H1 (cell line): ENCODE data around the gene FRMD4B. TPM values are rescaled to one million over a fixed set of nuclear protein-coding genes. Genes with fewer than 3 reads are reported as not detected.

Source experiments
- CTCF ChIA-PET: fragments of 300-600 bp; sonication (Branson Sonifier 250); formaldehyde crosslinking; loops from one replicate; lab custom pipeline; 2021; ENCODE audit not compliant: partially characterized antibody; lab: Charles Lee
- POLR2A ChIA-PET: fragments of 300-600 bp; sonication (Branson Sonifier 250); formaldehyde crosslinking; loops from one replicate; lab custom pipeline; 2021; ENCODE audit warnings: inconsistent platforms; ENCODE audit not compliant: partially characterized antibody; lab: Charles Lee
- DNase-seq, 2 experiments: peaks; one replicate each; pipeline versions ENCODE4 v3.0.0 to v3.0.0-alpha.2; 2010 to 2022; ENCODE audit warnings: low spot score in 2 of 2, low read depth in 1 of 2, mixed read lengths in 1 of 2
- FAIRE-seq: peaks from 2 replicates; lab custom pipeline; 2011; peaks lifted over from hg19 to GRCh38; lab: Jason Lieb, UNC
- H2AFZ ChIP-seq: 2 replicates; pipeline ENCODE4 v1.8.1; 2012; ENCODE audit warnings: low read length, inconsistent platforms
- H2AK5ac ChIP-seq: 2 replicates; pipeline ENCODE4 v1.6.1; 2013; ENCODE audit warnings: low read depth, low read length
- H2BK120ac ChIP-seq: replicated peaks from 2 replicates; pipeline ENCODE3; 2013; ENCODE audit warnings: low read depth, low read length, inconsistent platforms
- H2BK12ac ChIP-seq: 2 replicates; pipeline ENCODE4 v1.6.1; 2013; ENCODE audit warnings: low read depth, low read length
- H2BK15ac ChIP-seq: 2 replicates; pipeline ENCODE4 v1.6.1; 2013; ENCODE audit warnings: low read length
- H2BK20ac ChIP-seq: 2 replicates; pipeline ENCODE4 v1.6.1; 2013; ENCODE audit warnings: low read length
- H2BK5ac ChIP-seq: 2 replicates; pipeline ENCODE4 v1.6.1; 2013; ENCODE audit warnings: low read depth, low read length
- H3K14ac ChIP-seq: 2 replicates; pipeline ENCODE4 v1.6.1; 2013; ENCODE audit warnings: inconsistent platforms; ENCODE audit not compliant: insufficient read length
- H3K18ac ChIP-seq: 2 replicates; pipeline ENCODE4 v1.6.1; 2013; ENCODE audit warnings: low read length; ENCODE audit errors: extremely low read depth
- H3K23ac ChIP-seq: 2 replicates; pipeline ENCODE4 v1.6.1; 2013; ENCODE audit warnings: inconsistent platforms; ENCODE audit not compliant: insufficient read length
- H3K23me2 ChIP-seq: 2 replicates; pipeline ENCODE4 v1.6.1; 2013; ENCODE audit warnings: low read depth, low read length
- H3K27ac ChIP-seq: 2 replicates; pipeline ENCODE4 v1.6.1; 2011; ENCODE audit warnings: low read depth, low read length, inconsistent platforms
- H3K27me3 ChIP-seq, 4 experiments: replicated peaks in 1 of 4; 1 replicate in 1 of 4; 2 replicates in 3 of 4; pipeline versions ENCODE4 v1.6.1 to v1.8.1; 2011 to 2013; ENCODE audit warnings: low read length in 3 of 4, mild to moderate bottlenecking in 3 of 4, inconsistent platforms in 2 of 4, mixed read lengths in 2 of 4, moderate library complexity in 1 of 4; ENCODE audit not compliant: control insufficient read depth in 3 of 4, insufficient read depth in 3 of 4; ENCODE audit errors: extremely low read depth in 1 of 4
- H3K36me3 ChIP-seq, 4 experiments: 2 replicates each; pipeline versions ENCODE4 v1.6.1 to v1.8.1; 2011 to 2013; ENCODE audit warnings: mild to moderate bottlenecking in 4 of 4, low read length in 3 of 4, moderate library complexity in 2 of 4, control low read depth in 1 of 4, inconsistent platforms in 1 of 4; ENCODE audit not compliant: insufficient read depth in 4 of 4, control insufficient read depth in 2 of 4
- H3K4ac ChIP-seq: replicated peaks from 2 replicates; pipeline ENCODE3; 2013; ENCODE audit warnings: low read length, low read depth, mixed read lengths, inconsistent platforms; ENCODE audit not compliant: insufficient read length
- H3K4me1 ChIP-seq, 4 experiments: replicated peaks in 1 of 4; 1 replicate in 1 of 4; 2 replicates in 3 of 4; pipeline versions ENCODE4 v1.6.1 to v1.8.1; 2011 to 2013; ENCODE audit warnings: low read length in 3 of 4, inconsistent platforms in 2 of 4, mixed read lengths in 1 of 4; ENCODE audit not compliant: insufficient read depth in 4 of 4, control insufficient read depth in 3 of 4
- H3K4me2 ChIP-seq, 2 experiments: 2 replicates each; pipeline versions ENCODE4 v1.6.1 to v1.8.1; 2011 to 2013; ENCODE audit warnings: low read depth in 2 of 2, low read length in 2 of 2, control low read depth in 1 of 2, inconsistent platforms in 1 of 2, mild to moderate bottlenecking in 1 of 2; ENCODE audit not compliant: insufficient read depth in 1 of 2
- H3K4me3 ChIP-seq, 4 experiments: fragments of 200-600, 300-600 bp in 1 of 4; sonication (generic), shearing (Covaris generic), sonication (Bioruptor Twin) in 1 of 4; 2 replicates each; pipeline versions ENCODE4 v1.5.1 to v1.8.1; 2011 to 2016; ENCODE audit warnings: low read length in 4 of 4, low read depth in 3 of 4, control low read depth in 2 of 4, inconsistent platforms in 2 of 4, mild to moderate bottlenecking in 2 of 4, mixed read lengths in 1 of 4, moderate library complexity in 1 of 4; ENCODE audit not compliant: insufficient read depth in 2 of 4; ENCODE audit errors: extremely low read depth in 1 of 4
- H3K56ac ChIP-seq: replicated peaks from 2 replicates; pipeline ENCODE3; 2013; ENCODE audit warnings: low read depth, mild to moderate bottlenecking, mixed read lengths, low read length, inconsistent platforms; ENCODE audit not compliant: insufficient read length
- H3K79me1 ChIP-seq: 2 replicates; pipeline ENCODE4 v1.6.1; 2013; ENCODE audit warnings: low read depth, low read length, control low read depth
- H3K79me2 ChIP-seq, 2 experiments: 2 replicates each; pipeline versions ENCODE4 v1.6.1 to v1.8.1; 2012 to 2013; ENCODE audit warnings: low read length in 2 of 2, mild to moderate bottlenecking in 2 of 2, inconsistent platforms in 1 of 2; ENCODE audit not compliant: insufficient read depth in 2 of 2, control insufficient read depth in 1 of 2
- H3K9ac ChIP-seq, 4 experiments: replicated peaks in 1 of 4; 1 replicate in 1 of 4; 2 replicates in 3 of 4; pipeline versions ENCODE4 v1.6.1 to v1.8.1; 2011 to 2013; ENCODE audit warnings: low read depth in 3 of 4, low read length in 3 of 4, control low read depth in 2 of 4, mild to moderate bottlenecking in 2 of 4, moderate library complexity in 2 of 4, inconsistent platforms in 1 of 4; ENCODE audit errors: extremely low read depth in 1 of 4
- H3K9me3 ChIP-seq, 2 experiments: 2 replicates each; pipeline versions ENCODE4 v1.6.1 to v1.8.1; 2012 to 2013; ENCODE audit warnings: mild to moderate bottlenecking in 2 of 2, moderate library complexity in 2 of 2, control low read depth in 1 of 2, inconsistent platforms in 1 of 2, low read depth in 1 of 2, low read length in 1 of 2, mixed read lengths in 1 of 2; ENCODE audit not compliant: insufficient read depth in 2 of 2
- H4K20me1 ChIP-seq, 2 experiments: replicated peaks in 1 of 2; 2 replicates each; pipeline versions ENCODE3 to v1.8.1; 2011 to 2013; ENCODE audit warnings: inconsistent platforms in 2 of 2, low read length in 2 of 2, mild to moderate bottlenecking in 1 of 2; ENCODE audit not compliant: insufficient read depth in 2 of 2, control insufficient read depth in 1 of 2
- H4K5ac ChIP-seq: 2 replicates; pipeline ENCODE4 v1.6.1; 2013; ENCODE audit warnings: low read length, low read depth, mixed read lengths, inconsistent platforms; ENCODE audit not compliant: insufficient read length
- H4K8ac ChIP-seq: 2 replicates; pipeline ENCODE4 v1.8.0; 2013; ENCODE audit warnings: mild to moderate bottlenecking, moderate library complexity, low read length, inconsistent platforms; ENCODE audit not compliant: insufficient read depth; ENCODE audit errors: extremely low read depth
- H4K91ac ChIP-seq: replicated peaks from 2 replicates; pipeline ENCODE3; 2013; ENCODE audit warnings: low read length, mixed read lengths, inconsistent platforms; ENCODE audit not compliant: insufficient read length
- CEBPB ChIP-seq: IDR thresholded peaks from 2 replicates; pipeline ENCODE4 v1.6.1; 2012; ENCODE audit warnings: low read depth, low read length
- E2F6 ChIP-seq: IDR thresholded peaks from 2 replicates; pipeline ENCODE4 v1.6.1; 2012; ENCODE audit warnings: inconsistent platforms
- EGR1 ChIP-seq: IDR thresholded peaks from 2 replicates; pipeline ENCODE4 v1.6.1; 2011; ENCODE audit warnings: low read depth, low read length, borderline replicate concordance
- NRF1 ChIP-seq: IDR thresholded peaks from 2 replicates; pipeline ENCODE4 v1.6.1; 2011; ENCODE audit warnings: mild to moderate bottlenecking, low read depth, low read length, improper control_type of control experiment
- RAD21 ChIP-seq, 2 experiments: IDR thresholded peaks in 1 of 2; conservative IDR thresholded peaks in 1 of 2; 2 replicates each; pipeline ENCODE4 v1.6.1; 2011; ENCODE audit warnings: low read depth in 2 of 2, low read length in 2 of 2, improper control_type of control experiment in 1 of 2, inconsistent platforms in 1 of 2, mild to moderate bottlenecking in 1 of 2, moderate library complexity in 1 of 2
- SP4 ChIP-seq: IDR thresholded peaks from 2 replicates; pipeline ENCODE4 v1.6.1; 2012; ENCODE audit warnings: low read length, inconsistent platforms
- WGBS, 2 experiments: shearing (Covaris generic) in 1 of 2; methylation state at CpG; one replicate each; pipeline versions ENCODE4 v1.1.6 to v1.1.7; 2013 to 2015; ENCODE audit warnings: low lambda C conversion rate in 2 of 2, mixed read lengths in 2 of 2, inconsistent platforms in 1 of 2, low coverage in 1 of 2, missing lambda C conversion rate in 1 of 2; ENCODE audit not compliant: insufficient replicate concordance in 2 of 2, insufficient coverage in 1 of 2, insufficient read length in 1 of 2; ENCODE audit errors: extremely low coverage in 1 of 2, missing lambda C conversion rate in 1 of 2; 5-methylcytosine and 5-hydroxymethylcytosine counted together
- polyA plus RNA-seq, 7 experiments: library from polyadenylated mRNA; depleted of rRNA in 3 of 7; stranded (reverse) in 5 of 7; unstranded in 2 of 7; fragments of >200 nt in 5 of 7; fragments of 200-250 nt in 2 of 7; gene quantifications; 1 replicate in 5 of 7; 2 replicates in 1 of 7; 4 replicates in 1 of 7; pipeline versions ENCODE4 v1.2.1 to v1.2.3, GENCODE V29; 2011 to 2013; ENCODE audit warnings: missing spikeins in 2 of 7, mixed read lengths in 2 of 7
- total RNA-seq: library from RNA; stranded (reverse); fragmentation: NEBNext Ultra II Directional; extraction: Animal tissue kit (Norgen Biotek cat#: 25700); gene quantifications from 2 replicates; pipeline ENCODE4 v1.2.1, GENCODE V29; 2021

The FRMD4B gene
- total and polyA plus RNA-seq, 2 of the 8 experiments (the other 6 are each of a cell fraction or from before 2014, with no cell fraction given): 2.7 to 7.2 TPM

GRCh38 chr3:69370156-69370883 is 15.6 kb downstream of the FRMD4B start:
- FAIRE-seq (no peak), DNase-seq (no peak)
- H2AK5ac ChIP-seq: no peak overlapping the region
- WGBS, 2 experiments: 92% methylated on average over 17 of the region's 17 CpGs; no CpG with 5 or more reads in 1 of the 2 experiments
- no peak overlapping the region for H2BK15ac ChIP-seq
- no peak overlapping the region for H4K5ac ChIP-seq
- H3K36me3 ChIP-seq: no peaks in the 10 kb centered on the region
- TF ChIP-seq RAD21 (IDR thresholded peaks at IDR 0.05 in 1 of 2, conservative IDR thresholded peaks at IDR 0.05 in 1 of 2; ENCODE audit: low read depth in 2 of 2, low read length in 2 of 2) (no peak), EGR1 (no peak), SP4 (no peak), NRF1 (no peak), CEBPB (no peak), E2F6 (no peak)
- peaks cover 6% of the 10 kb centered on the region; the same call in 1 of the 2 replicates for H3K23me2 ChIP-seq
- H3K56ac ChIP-seq: no peak overlapping the region
- no peak overlapping the region for H2BK120ac ChIP-seq
- POLR2A ChIA-PET: interaction anchor here (0.6 to 1.4 kb wide), 2 partner anchors 10 to 56 kb away, joined by 3 to 4 read pairs; no protein-coding TSS in a partner anchor
- H2BK20ac ChIP-seq: no peak overlapping the region
- H3K79me2 ChIP-seq: no peaks in the 10 kb centered on the region
- H3K4me2 ChIP-seq: no peak overlapping the region
- H4K8ac ChIP-seq: no peak overlapping the region
- no peak overlapping the region for H2AFZ ChIP-seq
- no peak overlapping the region for H3K4me3 ChIP-seq
- H3K9me3 ChIP-seq: no peaks in the 10 kb centered on the region
- H3K23ac ChIP-seq: no peak overlapping the region
- CTCF ChIA-PET: interaction anchor here (1.2 to 2.8 kb wide), 3 partner anchors 16 to 209 kb away, joined by 3 to 12 read pairs (median 7); partner anchors contain the start of gene FRMD4B
- no peaks in the 10 kb centered on the region for H4K20me1 ChIP-seq
- H2BK12ac ChIP-seq: no peak overlapping the region
- H3K4ac ChIP-seq: no peak overlapping the region
- H3K27ac ChIP-seq: no peak overlapping the region
- H3K4me1 ChIP-seq: no peaks in the 10 kb centered on the region
- no peaks in the 10 kb centered on the region for H3K79me1 ChIP-seq
- no peak overlapping the region for H3K14ac ChIP-seq
- no peak overlapping the region for H2BK5ac ChIP-seq
- H3K27me3 ChIP-seq: no peaks in the 10 kb centered on the region
- H4K91ac ChIP-seq: no peak overlapping the region
- no peak overlapping the region for H3K9ac ChIP-seq
- H3K18ac ChIP-seq: no peak overlapping the region
